B cell (primary cell): ENCODE measurements around the gene AFDN. TPM values are rescaled to one million over a fixed set of nuclear protein-coding genes. Genes with fewer than 3 reads are reported as not detected.

ENCODE experiments used
- ATAC-seq: fragments of 200-7000 bp; cut with Tn5 transposase; one replicate; pipeline ENCODE4 v1.10.0; 2021; ENCODE audit warnings: low read depth, mild to moderate bottlenecking, moderate number of reproducible peaks, moderate library complexity
- CTCF ChIA-PET: fragments of 350-600 bp; sonication (Branson Sonifier 250); formaldehyde crosslinking; loops from one replicate; lab custom pipeline; 2021; ENCODE audit warnings: antibody characterized with exemption, inconsistent platforms; lab: Charles Lee
- POLR2A ChIA-PET: fragments of 350-600 bp; sonication (Branson Sonifier 250); formaldehyde crosslinking; loops from one replicate; lab custom pipeline; 2021; ENCODE audit warnings: antibody characterized with exemption; lab: Charles Lee
- DNase-seq: peaks from one replicate; pipeline ENCODE4 v3.0.0; 2013
- H2AFZ ChIP-seq: 2 replicates; pipeline ENCODE4 v1.6.1; 2012; ENCODE audit warnings: mild to moderate bottlenecking, low read depth, low read length; ENCODE audit not compliant: insufficient read depth, poor library complexity, severe bottlenecking
- H3K27ac ChIP-seq, 2 donors: 1 replicate in 1 of 2; 2 replicates in 1 of 2; pipeline ENCODE4 v1.5.1; 2012 to 2013; ENCODE audit warnings: low read length in 2 of 2, mild to moderate bottlenecking in 2 of 2, moderate library complexity in 1 of 2
- H3K27me3 ChIP-seq, 4 experiments: fragments of 200-600 bp in 1 of 4; sonication (generic) in 1 of 4; replicated peaks in 1 of 4; 1 replicate in 2 of 4; 2 replicates in 2 of 4; pipeline versions ENCODE4 v1.6.1 to v1.7.0; 2013 to 2016; ENCODE audit warnings: low read length in 3 of 4, mild to moderate bottlenecking in 2 of 4, mixed read lengths in 1 of 4, moderate library complexity in 1 of 4; ENCODE audit not compliant: insufficient read depth in 4 of 4, control insufficient read depth in 3 of 4; ENCODE audit errors: control extremely low read depth in 1 of 4
- H3K36me3 ChIP-seq, 2 experiments: replicated peaks in 1 of 2; 1 replicate in 1 of 2; 2 replicates in 1 of 2; pipeline versions ENCODE4 v1.6.1 to v1.7.1; 2013; ENCODE audit warnings: low read length in 1 of 2; ENCODE audit not compliant: insufficient read depth in 2 of 2, control insufficient read depth in 1 of 2; ENCODE audit errors: control extremely low read depth in 1 of 2, extremely low read depth in 1 of 2
- H3K4me1 ChIP-seq, 2 donors: fragments of 200-600 bp in 1 of 2; sonication (generic) in 1 of 2; 1 replicate in 1 of 2; 2 replicates in 1 of 2; pipeline versions ENCODE4 v1.5.1 to v1.6.1; 2013 to 2017; ENCODE audit warnings: low read length in 2 of 2; ENCODE audit not compliant: control insufficient read depth in 2 of 2, insufficient read depth in 2 of 2
- H3K4me2 ChIP-seq: replicated peaks from 2 replicates; pipeline ENCODE3; 2012; ENCODE audit warnings: mild to moderate bottlenecking, low read depth, low read length; ENCODE audit not compliant: poor library complexity, severe bottlenecking
- H3K4me3 ChIP-seq, 5 experiments: fragments of 200-600 bp in 1 of 5; sonication (generic) in 1 of 5; 1 replicate in 3 of 5; 2 replicates in 2 of 5; pipeline versions ENCODE4 v1.5.1 to v1.7.0; 2011 to 2016; ENCODE audit warnings: low read length in 4 of 5, mild to moderate bottlenecking in 4 of 5, low read depth in 2 of 5, control low read depth in 1 of 5, moderate library complexity in 1 of 5; ENCODE audit not compliant: insufficient read depth in 1 of 5; ENCODE audit errors: control extremely low read depth in 1 of 5, extremely low read depth in 1 of 5
- H3K79me2 ChIP-seq: fragments of 200-600 bp; sonication (generic); one replicate; pipeline ENCODE4 v1.6.0; 2016; ENCODE audit warnings: low read length; ENCODE audit not compliant: control insufficient read depth, insufficient read depth
- H3K9ac ChIP-seq: fragments of 200-600 bp; sonication (generic); 2 replicates; pipeline ENCODE4 v1.6.1; 2017; ENCODE audit warnings: mild to moderate bottlenecking, low read length, moderate library complexity
- H3K9me3 ChIP-seq, 3 donors: one replicate each; pipeline versions ENCODE4 v1.6.1 to v1.7.1; 2013; ENCODE audit warnings: low read length in 2 of 3; ENCODE audit not compliant: control insufficient read depth in 2 of 3, insufficient read depth in 1 of 3; ENCODE audit errors: control extremely low read depth in 1 of 3
- H4K20me1 ChIP-seq: 2 replicates; pipeline ENCODE4 v1.6.0; 2012; ENCODE audit warnings: mild to moderate bottlenecking, low read length; ENCODE audit not compliant: insufficient read depth, control insufficient read depth, poor library complexity, severe bottlenecking
- H3K27ac Mint-ChIP-seq: one replicate; pipeline ENCODE4 v1.8.0; 2021; ENCODE audit warnings: mixed read lengths
- H3K27me3 Mint-ChIP-seq: one replicate; pipeline ENCODE4 v1.8.0; 2021; ENCODE audit warnings: mixed read lengths
- H3K4me1 Mint-ChIP-seq: one replicate; pipeline ENCODE4 v1.8.0; 2021; ENCODE audit warnings: mixed read lengths
- H3K4me3 Mint-ChIP-seq: one replicate; pipeline ENCODE4 v1.8.0; 2021; ENCODE audit warnings: mixed read lengths
- H3K9me3 Mint-ChIP-seq: one replicate; pipeline ENCODE4 v1.8.0; 2022; ENCODE audit warnings: mixed read lengths; ENCODE audit not compliant: insufficient read depth
- EZH2 ChIP-seq: IDR thresholded peaks from 2 replicates; pipeline ENCODE4 v1.6.1; 2012; ENCODE audit warnings: borderline replicate concordance, low read depth, mild to moderate bottlenecking, moderate library complexity, low read length; ENCODE audit not compliant: insufficient read depth, poor library complexity, severe bottlenecking
- WGBS: methylation state at CpG from one replicate; pipeline ENCODE4 v1.1.5; 2013; ENCODE audit warnings: missing lambda C conversion rate; ENCODE audit not compliant: insufficient coverage; 5-methylcytosine and 5-hydroxymethylcytosine counted together
- intact Hi-C: fragments of 100-400 bp; cut with micrococcal nuclease; formaldehyde crosslinking; loops from one replicate; pipeline ENCODE4 v1.10.0; 2022
- polyA plus RNA-seq: library from polyadenylated mRNA; depleted of rRNA; stranded (reverse); fragments of >200 nt; gene quantifications from 2 replicates; pipeline ENCODE4 v1.2.3, GENCODE V29; 2012
- total RNA-seq, 2 donors: library from RNA; stranded (reverse); fragments of 120-200 nt in 1 of 2; gene quantifications; 1 replicate in 1 of 2; 2 replicates in 1 of 2; pipeline versions ENCODE4 v1.2.3 to v1.2.4, GENCODE V29; 2013 to 2022
- TF ChIP-seq, protein P1 (sequence below): fragments of 200-600 bp; IDR thresholded peaks from one replicate; pipeline ENCODE4 v1.8.0; 2022; ENCODE audit warnings: antibody characterized with exemption, mild to moderate bottlenecking

The AFDN gene
- total and polyA plus RNA-seq, 2 donors (not counting 1 experiment from before 2014, with no cell fraction given): 15.4 to 70.5 TPM

DNA sequence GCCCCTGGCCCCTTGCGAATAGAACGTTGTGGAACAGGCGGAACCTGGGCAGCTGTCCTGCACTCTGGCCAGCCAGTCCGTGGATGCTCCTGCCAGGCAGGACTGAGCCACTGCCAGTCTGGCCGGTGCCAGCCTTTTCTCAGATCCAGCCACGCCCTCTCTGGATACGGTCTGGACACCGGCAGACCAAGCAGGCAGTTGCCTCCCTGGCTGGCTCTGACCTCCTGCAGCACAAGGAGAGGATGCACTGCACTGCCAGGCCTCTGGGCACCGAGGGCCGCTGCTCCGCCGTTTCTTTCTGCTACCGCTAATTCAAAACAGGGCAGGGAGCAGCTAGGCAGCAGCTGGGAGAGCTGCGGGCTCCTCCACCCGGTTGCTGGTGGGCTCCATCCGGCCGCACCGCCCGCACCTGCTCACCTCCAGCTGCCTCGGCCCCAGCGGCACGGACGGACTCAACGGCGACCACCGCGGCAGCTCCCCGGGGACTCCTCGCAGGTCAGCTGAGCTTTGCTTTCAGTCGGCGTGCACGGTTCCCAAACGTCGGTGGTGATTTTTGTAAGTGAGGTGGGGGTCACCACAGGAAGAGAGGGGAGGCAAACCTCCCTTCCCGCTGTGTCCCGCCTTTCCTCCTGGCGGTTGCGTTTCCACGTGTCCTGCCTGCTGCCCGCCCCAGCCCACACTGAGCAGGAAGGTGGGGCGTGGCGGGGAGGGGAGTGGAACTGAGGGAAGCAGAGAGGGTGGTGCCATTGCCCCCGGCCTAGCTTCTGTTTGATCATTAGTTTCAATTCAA lies 30.3 kb upstream of the AFDN start:
- 18% methylated on average over 38 of the region's 43 CpGs for WGBS
- H3K27ac ChIP-seq: no peak overlapping the region
- H3K9me3 ChIP-seq: no peaks in the 10 kb centered on the region
- H3K4me1 ChIP-seq: peaks cover 14 to 18% of the 10 kb centered on the region in 2 donors
- peaks cover 0 to 22% (median 6%) of the 10 kb centered on the region in 4 experiments for H3K27me3 ChIP-seq
- H3K4me2 ChIP-seq: peak overlapping the region; percentile 70
- H2AFZ ChIP-seq: peak overlapping the region; percentile 60
- ATAC-seq (no peak), DNase-seq (peak; percentile 23)
- H3K4me3 Mint-ChIP-seq: peak overlapping the region; percentile 76
- CTCF ChIA-PET: no interaction called here
- no peak for TF ChIP-seq EZH2
- TF ChIP-seq, protein P1, sequence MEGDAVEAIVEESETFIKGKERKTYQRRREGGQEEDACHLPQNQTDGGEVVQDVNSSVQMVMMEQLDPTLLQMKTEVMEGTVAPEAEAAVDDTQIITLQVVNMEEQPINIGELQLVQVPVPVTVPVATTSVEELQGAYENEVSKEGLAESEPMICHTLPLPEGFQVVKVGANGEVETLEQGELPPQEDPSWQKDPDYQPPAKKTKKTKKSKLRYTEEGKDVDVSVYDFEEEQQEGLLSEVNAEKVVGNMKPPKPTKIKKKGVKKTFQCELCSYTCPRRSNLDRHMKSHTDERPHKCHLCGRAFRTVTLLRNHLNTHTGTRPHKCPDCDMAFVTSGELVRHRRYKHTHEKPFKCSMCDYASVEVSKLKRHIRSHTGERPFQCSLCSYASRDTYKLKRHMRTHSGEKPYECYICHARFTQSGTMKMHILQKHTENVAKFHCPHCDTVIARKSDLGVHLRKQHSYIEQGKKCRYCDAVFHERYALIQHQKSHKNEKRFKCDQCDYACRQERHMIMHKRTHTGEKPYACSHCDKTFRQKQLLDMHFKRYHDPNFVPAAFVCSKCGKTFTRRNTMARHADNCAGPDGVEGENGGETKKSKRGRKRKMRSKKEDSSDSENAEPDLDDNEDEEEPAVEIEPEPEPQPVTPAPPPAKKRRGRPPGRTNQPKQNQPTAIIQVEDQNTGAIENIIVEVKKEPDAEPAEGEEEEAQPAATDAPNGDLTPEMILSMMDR: no peak
- intact Hi-C loops: no loop called here
- no peaks in the 10 kb centered on the region for H3K9me3 Mint-ChIP-seq
- POLR2A ChIA-PET: no interaction called here
- no peak overlapping the region for H3K27ac Mint-ChIP-seq
- H3K4me1 Mint-ChIP-seq: peaks cover 16% of the 10 kb centered on the region
- H3K9ac ChIP-seq: peak overlapping the region; percentile 53
- peak overlapping the region in 3 of 5 experiments; percentile 15 to 50 (median 41) for H3K4me3 ChIP-seq
- no peaks in the 10 kb centered on the region for H3K36me3 ChIP-seq
- H3K27me3 Mint-ChIP-seq: peaks cover 58% of the 10 kb centered on the region
- no peaks in the 10 kb centered on the region for H4K20me1 ChIP-seq
- no peaks in the 10 kb centered on the region for H3K79me2 ChIP-seq

DNA sequence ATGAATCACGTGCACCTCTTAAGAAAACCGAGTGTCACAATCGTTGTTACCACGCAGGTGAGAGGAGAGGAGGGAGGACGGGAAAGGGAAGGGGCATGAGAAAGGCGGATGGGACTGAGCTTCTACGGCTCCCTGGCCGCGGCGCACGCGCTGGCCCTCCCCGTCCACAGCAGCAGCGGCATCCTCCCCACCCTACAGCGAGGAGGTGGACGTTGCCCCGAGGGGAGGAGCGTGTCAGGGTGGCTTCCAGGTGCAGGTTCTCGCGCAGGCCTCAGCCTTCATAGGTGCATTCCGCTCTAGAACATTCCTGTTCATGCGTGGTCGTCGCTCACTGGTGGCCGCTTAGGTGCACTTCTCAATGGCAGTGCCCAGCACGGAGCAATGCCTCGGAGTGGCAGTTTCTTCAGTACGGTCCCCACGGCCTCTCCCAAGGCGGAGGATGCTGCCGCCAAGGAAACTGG lies 29.7 kb upstream of the AFDN start:
- ATAC-seq (no peak), DNase-seq (no peak)
- Histone ChIP-seq H3K4me2 (peak overlapping the region; percentile 70), H2AFZ (peak overlapping the region; percentile 60), H4K20me1 (no peaks in the 10 kb centered on the region), H3K9me3 (no peaks in the 10 kb centered on the region), H3K27me3 (peaks cover 0 to 22% (median 6%) of the 10 kb centered on the region in 4 experiments), H3K27ac (no peak overlapping the region), H3K9ac (peak overlapping the region; percentile 53), H3K4me1 (peaks cover 14 to 18% of the 10 kb centered on the region in 2 donors), H3K4me3 (peak overlapping the region in 3 of 5 experiments; percentile 15 to 50 (median 41)), H3K36me3 (no peaks in the 10 kb centered on the region), H3K79me2 (no peaks in the 10 kb centered on the region)
- Mint-ChIP-seq H3K27ac (no peak overlapping the region), H3K4me1 (peaks cover 15% of the 10 kb centered on the region), H3K27me3 (peaks cover 58% of the 10 kb centered on the region), H3K9me3 (no peaks in the 10 kb centered on the region), H3K4me3 (peak overlapping the region; percentile 76)
- TF ChIP-seq, protein P1: no peak
- no peak for TF ChIP-seq EZH2
- 55% methylated on average over 25 of the region's 31 CpGs for WGBS
- POLR2A ChIA-PET: no interaction called here
- intact Hi-C loops: no loop called here
- CTCF ChIA-PET: no interaction called here
